Stimulated activated naive CD8-positive, alpha-beta T cell treated with anti-CD3 and anti-CD28 coated beads, Interleukin-15, amount 100 ng/mL, for 72 hours (primary cell): Measurements from ENCODE around the gene HNRNPUL1.
A peak's percentile ranks its signal among the peaks of the same experiment; 100 is the strongest.

Source experiments
- ATAC-seq: fragments of 150-1000 bp; cut with Tn5 transposase; 2 replicates; pipeline ENCODE4 v1.10.0; 2021; ENCODE audit warnings: mild to moderate bottlenecking, moderate library complexity
- DNase-seq, 2 donors: peaks; one replicate each; pipeline ENCODE4 v3.0.0; 2021 to 2022
- H3K27ac Mint-ChIP-seq, 2 donors: one replicate each; pipeline ENCODE4 v1.8.0; 2022; ENCODE audit warnings: mild to moderate bottlenecking in 2 of 2, mixed read lengths in 2 of 2, moderate library complexity in 2 of 2
- H3K27me3 Mint-ChIP-seq: one replicate; pipeline ENCODE4 v1.8.0; 2022; ENCODE audit warnings: mixed read lengths
- H3K4me1 Mint-ChIP-seq: one replicate; pipeline ENCODE4 v1.8.0; 2022; ENCODE audit warnings: mild to moderate bottlenecking, mixed read lengths
- H3K4me3 Mint-ChIP-seq, 2 donors: one replicate each; pipeline ENCODE4 v1.8.0; 2022; ENCODE audit warnings: mild to moderate bottlenecking in 2 of 2, mixed read lengths in 2 of 2, moderate library complexity in 1 of 2
- H3K9me3 Mint-ChIP-seq, 2 donors: one replicate each; pipeline ENCODE4 v1.8.0; 2022; ENCODE audit warnings: mixed read lengths in 2 of 2

The HNRNPUL1 gene

GRCh38 chr19:41308450-41309179, 44.4 kb downstream of the HNRNPUL1 start:
- peak; percentile 69 for ATAC-seq
- peaks cover 84% of the 10 kb centered on the region for H3K4me1 Mint-ChIP-seq
- peak overlapping the region; percentile 88 to 99 for H3K4me3 Mint-ChIP-seq
- H3K27ac Mint-ChIP-seq, result peak overlapping the region; percentile 94 to 98
- H3K27me3 Mint-ChIP-seq, result no peaks in the 10 kb centered on the region
- H3K9me3 Mint-ChIP-seq, result no peaks in the 10 kb centered on the region
- peak; percentile 89 to 90 for DNase-seq

GRCh38 chr19:41309180-41310032, 45.2 kb downstream of the HNRNPUL1 start:
- no peaks in the 10 kb centered on the region for H3K9me3 Mint-ChIP-seq
- ATAC-seq (peak; percentile 13), DNase-seq (peak; percentile 44 to 53)
- peak overlapping the region; percentile 88 to 99 for H3K4me3 Mint-ChIP-seq
- peak overlapping the region; percentile 94 to 98 for H3K27ac Mint-ChIP-seq
- no peaks in the 10 kb centered on the region for H3K27me3 Mint-ChIP-seq
- peaks cover 77% of the 10 kb centered on the region for H3K4me1 Mint-ChIP-seq

- H3K4me1 Mint-ChIP-seq, result peaks cover 69% of the 10 kb centered on the region
- no peaks in the 10 kb centered on the region for H3K27me3 Mint-ChIP-seq
- ATAC-seq (peak; percentile 78), DNase-seq (peak; percentile 92 to 93)
- peak within 1 kb of the TSS; percentile 94 to 98 for H3K27ac Mint-ChIP-seq
- H3K9me3 Mint-ChIP-seq, result no peaks in the 10 kb centered on the region
- H3K4me3 Mint-ChIP-seq, result peak within 1 kb of the TSS; percentile 88 to 99
These were observed 46.1 kb downstream of the HNRNPUL1 start, which contains the start of gene CCDC97 for GRCh38 chr19:41310033-41310831. Gene CCDC97 (plus strand): TSS chr19:41310172. CDS start chr19:41310311, 139 bp downstream.

- peaks cover 60% of the 10 kb centered on the region for H3K4me1 Mint-ChIP-seq
- no peaks in the 10 kb centered on the region for H3K27me3 Mint-ChIP-seq
- no peak for ATAC-seq
- H3K9me3 Mint-ChIP-seq, result no peaks in the 10 kb centered on the region
- peak overlapping the region in 1 of 2 donors; percentile 98 for H3K27ac Mint-ChIP-seq
- H3K4me3 Mint-ChIP-seq, result peak overlapping the region; percentile 88 to 99
- no peak for DNase-seq
These were observed 46.9 kb downstream of the HNRNPUL1 start for GRCh38 chr19:41311072-41311471.

- H3K4me1 Mint-ChIP-seq, result peaks cover 55% of the 10 kb centered on the region
- no peak for ATAC-seq
- peak overlapping the region in 1 of 2 donors; percentile 64 for H3K27ac Mint-ChIP-seq
- H3K9me3 Mint-ChIP-seq, result no peaks in the 10 kb centered on the region
- DNase-seq, result no peak
- no peaks in the 10 kb centered on the region for H3K27me3 Mint-ChIP-seq
- peak overlapping the region; percentile 88 to 99 for H3K4me3 Mint-ChIP-seq
These were observed 47.4 kb downstream of the HNRNPUL1 start for GRCh38 chr19:41311613-41312012.

GRCh38 chr19:41316306-41316920, 52.2 kb downstream of the HNRNPUL1 start:
- H3K4me1 Mint-ChIP-seq, result peaks cover 36% of the 10 kb centered on the region
- no peaks in the 10 kb centered on the region for H3K9me3 Mint-ChIP-seq
- peak overlapping the region in 1 of 2 donors; percentile 38 for H3K27ac Mint-ChIP-seq
- no peak overlapping the region for H3K4me3 Mint-ChIP-seq
- ATAC-seq, result no peak
- no peak for DNase-seq
- H3K27me3 Mint-ChIP-seq, result no peaks in the 10 kb centered on the region

- H3K4me1 Mint-ChIP-seq, result peaks cover 34% of the 10 kb centered on the region
- no peaks in the 10 kb centered on the region for H3K9me3 Mint-ChIP-seq
- ATAC-seq (peak; percentile 8), DNase-seq (no peak)
- no peak overlapping the region for H3K4me3 Mint-ChIP-seq
- H3K27me3 Mint-ChIP-seq, result no peaks in the 10 kb centered on the region
- H3K27ac Mint-ChIP-seq, result peak overlapping the region in 1 of 2 donors; percentile 15
These were observed 54.7 kb downstream of the HNRNPUL1 start for GRCh38 chr19:41318696-41319499.

- no peaks in the 10 kb centered on the region for H3K27me3 Mint-ChIP-seq
- peak overlapping the region in 1 of 2 donors; percentile 15 for H3K27ac Mint-ChIP-seq
- ATAC-seq (peak; percentile 24), DNase-seq (no peak)
- H3K4me3 Mint-ChIP-seq, result no peak overlapping the region
- no peaks in the 10 kb centered on the region for H3K9me3 Mint-ChIP-seq
- H3K4me1 Mint-ChIP-seq, result peaks cover 41% of the 10 kb centered on the region
These were observed 55.5 kb downstream of the HNRNPUL1 start for GRCh38 chr19:41319500-41320184.

- Mint-ChIP-seq H3K4me3 (no peak overlapping the region), H3K9me3 (no peaks in the 10 kb centered on the region), H3K27me3 (no peaks in the 10 kb centered on the region), H3K4me1 (peaks cover 46% of the 10 kb centered on the region), H3K27ac (no peak overlapping the region)
- DNase-seq, result no peak
- ATAC-seq, result no peak
These were observed 56.0 kb downstream of the HNRNPUL1 start for GRCh38 chr19:41320185-41320518.

- Mint-ChIP-seq H3K27ac (peak overlapping the region in 1 of 2 donors; percentile 79), H3K9me3 (no peaks in the 10 kb centered on the region), H3K4me3 (no peak overlapping the region), H3K27me3 (no peaks in the 10 kb centered on the region), H3K4me1 (peaks cover 50% of the 10 kb centered on the region)
- no peak for ATAC-seq
- DNase-seq, result no peak
These were observed 56.4 kb downstream of the HNRNPUL1 start for GRCh38 chr19:41320568-41320967.

- Mint-ChIP-seq H3K4me3 (no peak overlapping the region), H3K27me3 (no peaks in the 10 kb centered on the region), H3K4me1 (peaks cover 57% of the 10 kb centered on the region), H3K27ac (peak overlapping the region in 1 of 2 donors; percentile 64), H3K9me3 (no peaks in the 10 kb centered on the region)
- ATAC-seq (no peak), DNase-seq (no peak)
These were observed 57.0 kb downstream of the HNRNPUL1 start for GRCh38 chr19:41321204-41321599.

GRCh38 chr19:41321600-41322270, 57.6 kb downstream of the HNRNPUL1 start:
- peaks cover 62% of the 10 kb centered on the region for H3K4me1 Mint-ChIP-seq

GRCh38 chr19:41322451-41322850, 58.3 kb downstream of the HNRNPUL1 start:
- ATAC-seq (no peak), DNase-seq (no peak)
- Mint-ChIP-seq H3K27ac (peak overlapping the region; percentile 90 to 92), H3K27me3 (no peaks in the 10 kb centered on the region), H3K4me1 (peaks cover 69% of the 10 kb centered on the region), H3K9me3 (no peaks in the 10 kb centered on the region), H3K4me3 (no peak overlapping the region)

More at GRCh38 chr19:41321600-41322270, 57.6 kb downstream of the HNRNPUL1 start:
- Mint-ChIP-seq H3K9me3 (no peaks in the 10 kb centered on the region), H3K4me3 (no peak overlapping the region), H3K27me3 (no peaks in the 10 kb centered on the region), H3K27ac (peak overlapping the region in 1 of 2 donors; percentile 64)
- DNase-seq (no peak), ATAC-seq (no peak)
